Smooth muscle cell (in vitro differentiated cells): ENCODE data around the gene MLLT1. TPM values are rescaled to one million over a fixed set of nuclear protein-coding genes. Genes with fewer than 3 reads are reported as not detected.

Source experiments
- DNase-seq: peaks from one replicate; lab custom pipeline; 2025; ENCODE audit not compliant: unreplicated experiment; lab: John Stamatoyannopoulos, UW
- H2AFZ ChIP-seq: fragments of 200-600 bp; sonication (generic); 2 replicates; pipeline ENCODE4 v1.6.0; 2016; ENCODE audit warnings: antibody characterized with exemption, low read depth, mild to moderate bottlenecking
- H3F3A ChIP-seq: fragments of 200-600 bp; sonication (generic); 2 replicates; pipeline ENCODE4 v1.6.0; 2017; ENCODE audit warnings: antibody characterized with exemption, low read depth
- H3K27ac ChIP-seq: fragments of 200-600 bp; sonication (generic); 2 replicates; pipeline ENCODE4 v1.5.1; 2016; ENCODE audit warnings: low read depth, mild to moderate bottlenecking
- H3K27me3 ChIP-seq: fragments of 200-600 bp; sonication (generic); 2 replicates; pipeline ENCODE4 v1.6.1; 2016; ENCODE audit warnings: low read depth, mild to moderate bottlenecking
- H3K36me3 ChIP-seq: fragments of 200-600 bp; sonication (generic); 2 replicates; pipeline ENCODE4 v1.5.1; 2016; ENCODE audit warnings: low read depth
- H3K4me1 ChIP-seq: fragments of 200-600 bp; sonication (generic); 2 replicates; pipeline ENCODE4 v1.5.1; 2016; ENCODE audit warnings: low read depth
- H3K4me2 ChIP-seq: fragments of 200-600 bp; sonication (generic); 2 replicates; pipeline ENCODE4 v1.6.0; 2016; ENCODE audit warnings: mild to moderate bottlenecking
- H3K4me3 ChIP-seq: fragments of 200-600 bp; sonication (generic); 2 replicates; pipeline ENCODE4 v1.5.1; 2016; ENCODE audit warnings: mild to moderate bottlenecking
- H3K79me2 ChIP-seq: fragments of 200-600 bp; sonication (generic); 2 replicates; pipeline ENCODE4 v1.6.0; 2016; ENCODE audit warnings: low read depth, mild to moderate bottlenecking
- H3K9ac ChIP-seq: fragments of 200-600 bp; sonication (generic); 2 replicates; pipeline ENCODE4 v1.6.0; 2016; ENCODE audit warnings: low read depth
- H3K9me3 ChIP-seq: fragments of 200-600 bp; sonication (generic); replicated peaks from 2 replicates; pipeline ENCODE4 v1.5.1; 2016; ENCODE audit warnings: low read depth
- H4K20me1 ChIP-seq: fragments of 200-600 bp; sonication (generic); 2 replicates; pipeline ENCODE4 v1.6.0; 2016; ENCODE audit warnings: low read depth
- WGBS: methylation state at CpG from one replicate; pipeline ENCODE4 v1.1.7; 2016; ENCODE audit warnings: low lambda C conversion rate; 5-methylcytosine and 5-hydroxymethylcytosine counted together
- polyA plus RNA-seq: library from polyadenylated mRNA; unstranded; fragments of >200 nt; fragmentation: Nextera tagmentation; extraction: Ambion mirVana; gene quantifications from 2 replicates; pipeline ENCODE4 v1.2.1, GENCODE V29; 2016
- total RNA-seq: library from RNA; depleted of rRNA; stranded (reverse); fragments of >200 nt; gene quantifications from 2 replicates; pipeline ENCODE4 v1.2.3, GENCODE V29; 2014
- TF ChIP-seq, protein P1 (sequence below): fragments of 200-600 bp; sonication (generic); IDR thresholded peaks from 2 replicates; pipeline ENCODE4 v1.5.1; 2017; ENCODE audit warnings: borderline replicate concordance, mild to moderate bottlenecking, antibody characterized with exemption; ENCODE audit not compliant: insufficient read depth, poor library complexity, severe bottlenecking

The MLLT1 gene
- total and polyA plus RNA-seq, 2 experiments from 2014 or later = 18.8 to 27.3 TPM

DNA sequence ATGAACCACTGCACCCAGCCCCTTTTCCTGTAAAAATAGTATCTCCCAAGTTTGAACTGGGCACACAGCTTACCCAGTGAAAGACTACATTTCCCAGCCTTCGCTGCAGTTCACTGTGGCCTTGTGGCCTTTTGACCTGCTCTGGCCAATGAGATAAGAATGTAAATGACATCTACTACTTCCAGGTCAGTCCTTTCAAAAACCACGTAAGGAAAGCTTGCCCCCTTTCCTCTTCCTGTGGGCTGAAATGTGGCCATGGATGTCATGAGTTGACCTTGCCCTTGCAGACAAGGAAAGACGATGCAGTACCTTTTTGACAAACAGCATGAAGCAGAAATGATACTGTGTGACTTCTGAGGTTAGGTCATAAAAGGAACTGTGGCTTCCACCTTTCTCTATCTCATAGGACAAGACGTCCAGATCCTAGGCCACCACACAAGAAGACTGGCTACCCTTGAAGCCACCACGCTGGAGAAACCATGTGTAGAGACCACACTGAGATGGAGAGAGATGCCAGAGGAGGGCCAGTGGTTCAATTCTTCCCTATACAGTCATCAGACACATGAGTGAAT lies 33.7 kb upstream of the MLLT1 start:
- Histone ChIP-seq H3K4me1 (no peaks in the 10 kb centered on the region), H2AFZ (no peak overlapping the region), H3F3A (no peaks in the 10 kb centered on the region), H3K4me2 (no peak overlapping the region), H3K9ac (no peak overlapping the region), H3K36me3 (no peaks in the 10 kb centered on the region), H3K27me3 (no peaks in the 10 kb centered on the region), H3K79me2 (no peaks in the 10 kb centered on the region), H4K20me1 (no peaks in the 10 kb centered on the region), H3K4me3 (no peak overlapping the region), H3K9me3 (no peaks in the 10 kb centered on the region), H3K27ac (no peak overlapping the region)
- WGBS = 74% methylated on average over 5 of the region's 5 CpGs
- TF ChIP-seq, protein P1, sequence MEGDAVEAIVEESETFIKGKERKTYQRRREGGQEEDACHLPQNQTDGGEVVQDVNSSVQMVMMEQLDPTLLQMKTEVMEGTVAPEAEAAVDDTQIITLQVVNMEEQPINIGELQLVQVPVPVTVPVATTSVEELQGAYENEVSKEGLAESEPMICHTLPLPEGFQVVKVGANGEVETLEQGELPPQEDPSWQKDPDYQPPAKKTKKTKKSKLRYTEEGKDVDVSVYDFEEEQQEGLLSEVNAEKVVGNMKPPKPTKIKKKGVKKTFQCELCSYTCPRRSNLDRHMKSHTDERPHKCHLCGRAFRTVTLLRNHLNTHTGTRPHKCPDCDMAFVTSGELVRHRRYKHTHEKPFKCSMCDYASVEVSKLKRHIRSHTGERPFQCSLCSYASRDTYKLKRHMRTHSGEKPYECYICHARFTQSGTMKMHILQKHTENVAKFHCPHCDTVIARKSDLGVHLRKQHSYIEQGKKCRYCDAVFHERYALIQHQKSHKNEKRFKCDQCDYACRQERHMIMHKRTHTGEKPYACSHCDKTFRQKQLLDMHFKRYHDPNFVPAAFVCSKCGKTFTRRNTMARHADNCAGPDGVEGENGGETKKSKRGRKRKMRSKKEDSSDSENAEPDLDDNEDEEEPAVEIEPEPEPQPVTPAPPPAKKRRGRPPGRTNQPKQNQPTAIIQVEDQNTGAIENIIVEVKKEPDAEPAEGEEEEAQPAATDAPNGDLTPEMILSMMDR = no peak
- DNase-seq = no peak

DNA sequence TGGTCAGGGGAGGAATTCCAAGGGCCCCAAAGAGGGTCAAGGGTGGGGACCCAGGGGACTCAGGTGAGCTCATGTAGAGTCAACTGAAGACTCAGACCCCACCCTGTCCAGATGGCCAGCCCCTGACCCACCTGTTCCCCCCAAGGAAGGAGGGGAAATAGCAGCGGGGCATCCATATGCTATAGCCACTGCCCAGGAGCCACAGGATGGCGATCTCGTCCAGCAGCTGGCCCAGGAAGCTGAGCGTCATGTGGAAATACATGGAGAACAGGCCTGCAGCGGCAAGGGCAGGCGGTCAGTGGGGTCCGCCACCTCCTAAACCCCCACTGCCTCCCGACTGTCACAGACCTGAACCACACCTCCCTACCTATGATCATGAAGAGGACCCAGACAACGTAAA lies 32.2 kb upstream of the MLLT1 start:
- Histone ChIP-seq H3F3A (no peaks in the 10 kb centered on the region), H2AFZ (no peak overlapping the region), H3K27ac (no peak overlapping the region), H3K9ac (no peak overlapping the region), H4K20me1 (no peaks in the 10 kb centered on the region), H3K79me2 (no peaks in the 10 kb centered on the region), H3K4me1 (no peaks in the 10 kb centered on the region), H3K9me3 (no peaks in the 10 kb centered on the region), H3K27me3 (no peaks in the 10 kb centered on the region), H3K4me2 (no peak overlapping the region), H3K36me3 (no peaks in the 10 kb centered on the region), H3K4me3 (no peak overlapping the region)
- TF ChIP-seq, protein P1 = no peak
- 64% methylated on average over 9 of the region's 9 CpGs for WGBS
- DNase-seq = no peak

DNA sequence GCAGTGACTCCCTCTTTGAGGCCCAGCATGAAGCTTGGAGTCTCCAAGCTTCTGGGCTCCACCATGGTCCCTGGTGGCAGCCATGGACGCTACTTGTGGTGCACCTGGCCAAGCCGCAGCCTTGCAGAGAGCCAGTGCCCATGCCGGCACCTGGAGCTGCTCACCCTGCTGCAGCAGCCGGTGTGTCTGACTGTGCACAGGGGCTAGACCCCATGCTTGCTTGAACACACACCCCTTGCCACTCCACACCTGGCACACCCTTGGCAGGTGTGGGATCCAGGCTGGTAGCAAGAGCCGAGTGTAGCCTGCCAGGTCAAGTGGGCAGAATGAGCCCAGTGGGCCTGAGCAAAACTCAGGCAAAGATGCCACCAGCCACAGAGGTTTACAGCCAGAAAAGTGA lies 18.6 kb upstream of the MLLT1 start:
- TF ChIP-seq, protein P1 = no peak
- Histone ChIP-seq H3K27ac (no peak overlapping the region), H3F3A (no peaks in the 10 kb centered on the region), H4K20me1 (no peaks in the 10 kb centered on the region), H3K9ac (no peak overlapping the region), H3K4me3 (no peak overlapping the region), H3K9me3 (no peaks in the 10 kb centered on the region), H3K36me3 (no peaks in the 10 kb centered on the region), H3K27me3 (no peaks in the 10 kb centered on the region), H3K4me2 (no peak overlapping the region), H2AFZ (no peak overlapping the region), H3K4me1 (no peaks in the 10 kb centered on the region), H3K79me2 (no peaks in the 10 kb centered on the region)
- DNase-seq = no peak
- WGBS = 84% methylated on average over 5 of the region's 5 CpGs

DNA sequence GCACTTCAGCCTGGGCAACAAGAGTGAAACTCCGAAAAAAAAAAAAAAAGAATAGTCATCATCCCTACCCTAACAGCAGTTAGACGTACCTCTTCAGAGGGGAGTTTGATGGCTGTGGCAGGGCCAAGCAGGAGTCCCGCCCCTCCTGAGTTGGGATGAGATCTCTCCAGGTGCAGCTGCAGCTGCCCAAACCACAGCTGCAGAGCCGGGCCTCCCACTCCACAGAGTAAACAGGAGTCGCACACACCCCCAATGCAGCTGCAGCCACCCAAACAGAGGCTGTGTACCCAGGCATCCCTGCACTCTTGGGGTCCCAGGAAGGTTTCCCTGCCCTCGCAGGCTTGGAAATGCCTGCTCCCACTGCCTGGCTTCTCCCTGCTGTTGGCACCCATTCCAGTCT lies 17.4 kb upstream of the MLLT1 start:
- no peaks in the 10 kb centered on the region for H3F3A ChIP-seq
- no peaks in the 10 kb centered on the region for H3K79me2 ChIP-seq
- H3K4me2 ChIP-seq = no peak overlapping the region
- no peak for DNase-seq
- H3K9me3 ChIP-seq = no peaks in the 10 kb centered on the region
- H3K9ac ChIP-seq = no peak overlapping the region
- H2AFZ ChIP-seq = no peak overlapping the region
- 83% methylated on average over 6 of the region's 6 CpGs for WGBS
- H3K27ac ChIP-seq = no peak overlapping the region
- H3K36me3 ChIP-seq = no peaks in the 10 kb centered on the region
- no peak overlapping the region for H3K4me3 ChIP-seq
- H3K4me1 ChIP-seq = no peaks in the 10 kb centered on the region
- TF ChIP-seq, protein P1 = no peak
- no peaks in the 10 kb centered on the region for H4K20me1 ChIP-seq
- H3K27me3 ChIP-seq = no peaks in the 10 kb centered on the region
